ENCODE measurements around the gene TUBB3.
A peak's percentile ranks its signal among the peaks of the same experiment; 100 is the strongest.
"Not testable (repeated sequence)": the region's sequence is repeated elsewhere in the genome, so short reads cannot be mapped to it uniquely, and the experiment has no call there.

TUBB3 gene

GRCh38 chr16:89922884-89923639, at the start of gene TUBB3:
TSS of gene TUBB3 (plus strand) at chr16:89923342. CDS start at chr16:89923402, 60 bp downstream.
- DNase-seq = peak in 54 of 58 donors; percentile 35 to 89 (median 68)

DNA sequence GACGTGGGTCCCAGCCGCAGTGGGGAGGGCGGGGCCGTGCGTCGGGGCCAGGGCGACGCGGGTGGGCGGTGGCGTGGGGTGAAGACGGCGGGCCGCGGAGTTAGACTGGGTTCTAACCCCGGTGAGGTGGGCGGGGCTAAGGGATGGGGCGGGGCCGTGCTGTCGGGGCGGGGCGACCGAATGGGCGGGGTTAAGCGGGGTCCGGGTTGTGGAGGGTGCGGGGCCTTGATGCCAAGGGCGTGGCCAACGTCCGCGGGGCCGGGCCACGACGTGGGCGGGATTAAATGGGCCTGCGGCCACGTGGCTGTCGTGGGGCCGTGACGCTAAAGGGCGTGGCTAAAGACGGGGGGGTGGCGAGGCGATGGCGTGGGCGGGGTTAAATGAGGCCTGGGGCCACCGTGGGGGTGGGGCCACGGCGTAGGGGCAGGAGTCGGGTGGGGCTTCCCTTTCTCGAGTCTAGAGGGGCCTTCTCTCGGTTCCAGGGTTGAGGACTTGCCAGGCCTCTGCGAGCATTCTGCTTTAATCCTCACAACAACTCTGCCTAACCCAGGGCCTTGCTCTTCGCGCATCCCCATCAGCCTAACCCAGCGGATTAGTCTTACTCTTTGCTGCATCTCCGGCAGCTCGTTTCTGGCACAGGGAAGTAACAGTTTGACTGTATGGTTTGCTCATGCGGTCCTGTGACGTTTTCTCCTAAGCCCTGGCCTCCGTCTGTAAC, 49.0 kb upstream of the TUBB3 start:
- DNase-seq = peak; percentile 63 to 98 (median 95)

GRCh38 chr16:89879123-89879522, 44.0 kb upstream of the TUBB3 start:
- DNase-seq = not testable (repeated sequence)

DNA sequence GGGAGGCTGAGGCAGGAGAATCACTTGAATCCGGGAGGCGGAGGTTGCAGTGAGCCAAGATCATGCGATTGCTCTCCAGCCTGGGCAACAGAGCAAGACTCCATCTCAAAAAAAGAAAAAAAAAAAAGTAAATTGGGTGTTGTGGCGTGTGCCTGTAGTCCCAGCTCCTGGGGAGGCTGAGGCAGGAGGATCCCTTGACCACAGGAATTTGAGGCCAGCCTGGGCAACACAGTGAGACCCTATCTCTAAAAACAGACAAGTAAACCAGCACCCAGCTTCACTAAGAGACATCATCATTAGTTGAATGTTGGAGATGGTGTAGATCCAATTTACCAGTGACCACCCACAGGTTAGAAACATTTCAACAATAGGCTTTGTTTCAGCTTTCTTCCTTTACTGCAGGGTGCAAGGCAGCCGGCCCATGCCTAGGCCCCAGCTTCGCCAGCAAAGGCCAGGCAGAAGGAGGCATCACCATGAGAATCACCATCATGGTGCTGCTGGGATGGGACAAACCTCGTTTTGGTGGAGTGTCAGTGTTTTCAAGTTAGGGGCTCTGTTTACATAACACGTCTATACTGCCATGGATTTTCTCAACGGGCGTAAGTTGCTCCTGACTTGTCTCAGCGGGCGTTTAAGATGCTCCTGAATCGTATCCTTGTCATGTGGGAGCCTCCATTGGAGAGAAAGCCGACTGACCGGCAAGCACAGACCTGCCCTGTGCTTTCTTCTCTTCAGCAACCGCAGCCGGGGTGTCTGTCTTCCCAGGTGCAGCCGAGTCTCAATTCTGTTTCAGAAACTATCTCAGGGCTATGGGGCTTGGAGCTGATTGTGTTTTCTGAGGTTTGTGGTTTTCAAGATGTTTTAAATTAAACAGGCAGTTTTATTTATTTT, 42.4 kb upstream of the TUBB3 start:
- no peak for DNase-seq

- DNase-seq = no peak
Measured at GRCh38 chr16:89881368-89881730, 41.8 kb upstream of the TUBB3 start.

DNA sequence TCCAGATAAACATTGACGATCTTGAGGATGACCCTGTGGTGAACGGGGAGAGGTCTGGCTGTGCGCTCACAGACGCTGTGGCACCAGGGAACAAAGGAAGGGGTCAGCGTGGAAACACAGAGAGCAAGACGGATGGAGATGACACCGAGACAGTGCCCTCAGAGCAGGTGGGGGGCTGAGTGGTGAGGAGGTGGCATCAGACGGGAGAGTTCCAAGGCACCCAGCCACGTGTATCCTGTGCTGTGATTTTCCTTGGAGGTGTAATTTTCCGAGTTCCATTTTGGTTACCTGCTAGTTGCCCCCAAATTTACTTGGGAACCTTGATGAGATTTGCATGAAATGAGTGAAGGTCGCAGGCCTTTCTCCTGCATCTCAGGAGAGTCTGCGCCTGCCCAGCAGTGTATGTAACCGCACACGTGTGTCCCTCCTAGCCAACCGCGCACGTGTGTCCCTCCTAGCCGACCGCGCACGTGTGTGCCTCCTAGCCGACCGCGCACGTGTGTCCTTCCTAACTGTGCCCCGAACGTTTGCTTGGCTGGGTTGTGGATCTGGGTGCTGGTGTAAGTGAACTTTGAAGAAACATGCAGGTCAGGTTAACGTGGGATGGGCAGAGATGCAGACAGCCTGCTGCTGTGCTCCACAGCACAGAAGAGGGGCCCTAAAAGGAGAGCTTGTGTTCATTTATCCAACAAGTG, 39.6 kb upstream of the TUBB3 start:
- no peak for DNase-seq

GRCh38 chr16:89884041-89884421, 39.1 kb upstream of the TUBB3 start:
- no peak for DNase-seq

DNA sequence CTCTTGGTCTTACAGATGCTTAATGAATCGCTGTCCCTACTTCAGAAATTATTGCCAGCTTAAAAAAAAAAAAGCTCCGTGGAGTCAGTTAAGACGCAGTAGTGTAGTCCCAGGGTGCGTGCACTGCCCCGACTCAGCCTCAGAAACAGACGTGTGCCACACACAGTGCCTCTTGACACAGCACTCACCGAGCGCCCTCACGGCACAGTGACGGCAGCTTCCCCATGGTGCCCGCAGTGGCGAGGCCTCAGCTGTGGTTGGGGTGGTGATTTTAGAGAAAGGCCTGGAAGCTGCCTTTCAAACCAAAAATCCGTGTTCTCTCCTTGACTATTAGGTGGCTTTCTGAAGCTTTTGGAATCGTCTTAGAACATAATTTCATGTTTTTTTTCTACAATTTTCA, 35.9 kb upstream of the TUBB3 start:
- DNase-seq = no peak

DNA sequence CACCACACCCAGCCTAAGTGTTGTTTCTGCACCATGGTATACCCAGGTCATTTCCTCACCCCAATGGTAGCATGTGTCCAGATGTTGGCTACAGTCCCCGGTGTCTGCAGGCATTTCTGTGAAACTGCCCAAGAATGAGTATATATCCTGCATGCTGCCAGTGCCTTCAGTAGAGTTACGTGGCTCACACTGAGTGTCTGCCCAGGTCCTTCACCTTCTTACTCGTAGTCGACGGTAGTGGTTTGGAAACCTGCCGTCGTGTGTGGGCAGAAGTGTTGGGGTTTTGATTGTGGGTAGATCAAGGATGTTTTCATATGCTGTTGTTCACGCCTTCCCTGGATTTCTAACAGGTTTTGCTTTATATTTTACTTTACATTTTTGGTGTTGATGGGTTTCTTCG, 32.9 kb upstream of the TUBB3 start:
- no peak for DNase-seq

DNA sequence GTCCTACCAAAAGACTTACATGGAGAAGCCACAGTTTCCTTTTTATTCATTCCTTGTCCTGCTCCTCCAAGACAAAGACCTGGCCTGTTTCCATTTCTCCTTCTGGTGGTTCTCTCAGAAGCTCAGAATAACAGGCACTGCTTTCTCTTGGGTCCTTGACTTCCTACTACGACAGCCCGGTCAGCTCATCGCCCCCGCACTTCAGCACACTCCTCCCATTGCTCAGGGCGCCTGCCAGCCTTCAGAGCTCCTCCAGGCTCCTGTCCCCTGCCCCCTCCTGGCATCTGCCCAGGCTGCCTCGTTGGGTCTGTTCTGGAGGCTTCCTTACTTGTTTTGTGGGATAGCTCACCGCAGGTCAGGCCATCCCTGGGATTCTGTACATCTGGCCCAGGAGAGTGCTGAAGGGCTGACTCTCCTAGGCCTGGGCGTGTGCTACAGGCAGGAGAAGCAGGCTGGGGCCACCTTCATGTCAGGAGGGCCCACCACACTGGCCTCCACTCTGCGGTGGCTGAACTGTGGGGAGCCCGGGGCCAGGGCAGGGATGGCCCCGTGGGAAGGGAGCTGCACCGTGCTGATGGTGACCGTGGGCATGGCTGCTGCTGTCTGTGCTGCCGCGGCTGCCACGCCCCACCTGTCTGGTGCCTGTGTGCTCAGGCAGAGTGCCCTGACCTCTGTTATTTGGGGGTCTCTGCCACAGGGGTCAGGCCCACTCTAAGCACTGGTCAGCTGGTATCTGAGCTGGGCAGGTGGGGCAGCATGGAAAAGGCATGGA, 32.1 kb upstream of the TUBB3 start:
- no peak for DNase-seq

DNA sequence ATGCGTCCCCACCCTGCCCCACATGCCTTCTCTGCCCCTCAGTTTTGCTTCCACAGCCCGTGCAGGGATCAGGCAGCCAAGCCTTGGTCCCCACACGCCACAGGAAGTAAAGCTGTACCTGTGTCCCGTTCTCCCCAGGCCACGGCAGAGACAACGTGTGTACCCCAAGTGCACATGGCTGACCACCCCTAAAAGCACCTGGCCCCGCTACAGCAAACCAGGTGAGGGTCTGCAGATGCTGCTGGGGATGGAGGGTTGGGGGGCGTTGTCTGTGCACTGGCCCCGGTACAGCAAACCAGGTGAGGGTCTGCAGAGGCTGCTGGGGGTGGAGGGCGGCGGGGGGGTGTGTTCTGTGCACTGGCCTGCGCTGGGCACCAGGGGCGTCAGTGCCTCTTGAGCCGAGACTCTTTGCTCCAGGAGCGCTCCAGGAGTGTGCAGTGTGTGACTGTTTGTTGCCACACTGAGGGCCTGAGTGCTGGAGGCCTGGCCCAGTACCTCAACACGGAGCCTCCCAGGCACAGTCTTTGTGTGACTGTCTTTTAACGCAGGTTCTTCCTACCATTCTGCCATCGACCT, 31.0 kb upstream of the TUBB3 start:
- DNase-seq = no peak

- no peak for DNase-seq
Measured at GRCh38 chr16:89892635-89893034, 30.5 kb upstream of the TUBB3 start.

DNA sequence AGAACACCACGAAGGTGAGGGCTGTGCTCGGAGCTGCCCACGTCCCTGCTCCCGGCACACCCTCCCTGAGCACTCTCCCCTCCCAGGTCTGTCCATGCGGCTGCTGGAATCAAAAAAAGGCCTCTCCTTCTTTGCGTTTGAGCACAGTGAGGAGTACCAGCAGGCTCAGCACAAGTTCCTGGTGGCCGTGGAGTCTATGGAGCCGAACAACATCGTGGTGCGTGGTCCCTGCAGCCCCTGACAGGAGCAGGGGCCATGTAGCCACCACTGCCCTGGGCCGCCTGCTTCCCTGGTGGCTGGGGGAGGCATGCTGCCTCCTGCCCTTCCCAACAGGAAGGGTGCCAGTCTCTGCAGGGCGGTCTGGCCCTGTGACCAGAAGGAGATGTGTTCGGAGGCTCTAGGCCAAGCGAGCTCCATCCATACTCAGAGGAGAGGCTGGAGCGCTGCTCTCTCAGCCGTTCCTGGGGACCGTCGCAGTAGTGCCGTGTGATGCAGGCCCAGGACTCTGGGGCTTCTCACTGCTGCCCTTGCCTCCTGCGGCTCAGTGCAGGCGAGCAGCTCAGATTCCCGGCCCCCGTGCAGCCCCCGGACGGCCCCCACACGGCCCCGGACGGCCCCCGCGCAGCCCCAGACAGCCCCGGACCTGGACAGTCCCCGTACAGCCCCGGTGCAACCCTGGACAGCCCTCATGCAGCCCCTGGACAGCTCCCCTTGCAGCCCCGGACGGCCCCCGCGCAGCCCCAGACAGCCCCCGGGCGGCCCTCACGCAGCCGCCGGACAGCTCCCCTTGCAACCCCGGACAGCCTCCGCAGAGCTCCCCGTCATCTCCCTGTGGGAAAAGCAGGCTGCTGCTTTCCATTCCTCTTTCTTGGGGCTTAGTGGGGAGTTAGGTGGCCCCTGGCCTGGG, 29.2 kb upstream of the TUBB3 start:
- DNase-seq = no peak

GRCh38 chr16:89895482-89896250, 27.5 kb upstream of the TUBB3 start:
- DNase-seq = no peak

GRCh38 chr16:89897204-89897603, 25.9 kb upstream of the TUBB3 start:
- no peak for DNase-seq

DNA sequence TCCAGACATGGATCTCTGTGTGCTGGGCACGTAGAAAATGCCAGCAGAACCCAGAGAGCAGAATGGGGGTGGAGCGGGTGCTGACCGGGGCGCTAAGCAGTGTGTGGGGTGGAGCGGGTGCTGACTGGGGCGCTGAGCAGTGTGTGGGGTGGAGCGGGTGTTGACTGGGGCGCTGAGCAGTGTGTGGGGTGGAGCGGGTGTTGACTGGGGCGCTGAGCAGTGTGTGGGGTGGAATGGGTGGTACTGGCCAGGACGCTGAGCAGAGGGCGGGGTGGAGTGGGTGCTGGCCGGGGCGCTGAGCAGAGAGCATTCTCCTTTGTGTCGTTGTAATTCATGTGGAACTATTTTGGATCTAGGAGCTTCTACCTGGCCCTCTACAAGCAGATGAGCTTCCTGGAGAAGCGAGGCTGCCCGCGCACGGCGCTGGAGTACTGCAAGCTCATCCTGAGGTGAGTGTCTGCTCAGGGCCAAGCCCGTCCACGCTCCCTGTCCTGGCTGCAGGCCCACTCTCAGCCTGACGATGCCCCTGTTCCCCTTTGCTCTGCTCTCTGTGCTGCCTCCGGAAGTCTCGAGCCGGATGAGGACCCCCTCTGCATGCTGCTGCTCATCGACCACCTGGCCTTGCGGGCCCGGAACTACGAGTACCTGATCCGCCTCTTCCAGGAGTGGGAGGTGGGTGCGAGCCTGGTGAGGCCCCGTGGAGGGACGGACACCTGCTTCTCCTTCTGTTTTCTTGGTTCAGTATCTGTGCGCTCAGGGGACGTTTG, 24.8 kb upstream of the TUBB3 start:
- DNase-seq = no peak

GRCh38 chr16:89899879-89900481, 23.2 kb upstream of the TUBB3 start:
- DNase-seq = peak in 1 of 58 donors; percentile 8
